ENCODE results near the gene ANKDD1A. TPM values are rescaled to one million over a fixed set of nuclear protein-coding genes. Genes with fewer than 3 reads are reported as not detected.

Gene ANKDD1A
- total RNA-seq, 1 donor: 6.2 TPM

GRCh38 chr15:64895285-64896065 lies 16.2 kb upstream of the ANKDD1A start:
- Histone ChIP-seq H4K20me1 (ENCODE audit: insufficient read depth, low read length) (no peaks in the 10 kb centered on the region), H3K27ac (ENCODE audit: low read depth, low read length) (peak overlapping the region; percentile 74), H3K36me3 (ENCODE audit: insufficient read depth, low read length) (no peaks in the 10 kb centered on the region), H3K4me1 (ENCODE audit: insufficient read depth, low read length) (peaks cover 44% of the 10 kb centered on the region), H2AFZ (ENCODE audit: low read length) (peak overlapping the region; percentile 81), H3K79me2 (ENCODE audit: insufficient read depth, low read length) (no peaks in the 10 kb centered on the region), H3K9me3 (ENCODE audit: low read depth, low read length) (no peaks in the 10 kb centered on the region), H3K4me2 (ENCODE audit: insufficient read depth, low read length) (peak overlapping the region; percentile 71), H3K27me3 (ENCODE audit: insufficient read depth, low read length) (no peaks in the 10 kb centered on the region), H3K4me3 (ENCODE audit: insufficient read depth, low read length) (peak overlapping the region; percentile 57)
- no peak for DNase-seq (ENCODE audit: insufficient read length, low spot score, missing footprints)
- no peak for TF ChIP-seq CTCF (IDR thresholded peaks at IDR 0.05; ENCODE audit: extremely low read depth, low read depth, low read length)

- no peak overlapping the region for H3K4me3 ChIP-seq (ENCODE audit: insufficient read depth, low read length)
- H3K27ac ChIP-seq (ENCODE audit: low read depth, low read length): peak overlapping the region; percentile 74
- H3K4me2 ChIP-seq (ENCODE audit: insufficient read depth, low read length): no peak overlapping the region
- H3K79me2 ChIP-seq (ENCODE audit: insufficient read depth, low read length): no peaks in the 10 kb centered on the region
- no peaks in the 10 kb centered on the region for H3K27me3 ChIP-seq (ENCODE audit: insufficient read depth, low read length)
- peaks cover 44% of the 10 kb centered on the region for H3K4me1 ChIP-seq (ENCODE audit: insufficient read depth, low read length)
- TF ChIP-seq CTCF (IDR thresholded peaks at IDR 0.05; ENCODE audit: extremely low read depth, low read depth, low read length): no peak
- DNase-seq (ENCODE audit: insufficient read length, low spot score, missing footprints): no peak
- H3K36me3 ChIP-seq (ENCODE audit: insufficient read depth, low read length): no peaks in the 10 kb centered on the region
- peak overlapping the region; percentile 81 for H2AFZ ChIP-seq (ENCODE audit: low read length)
- no peaks in the 10 kb centered on the region for H4K20me1 ChIP-seq (ENCODE audit: insufficient read depth, low read length)
- peaks cover 5% of the 10 kb centered on the region for H3K9me3 ChIP-seq (ENCODE audit: low read depth, low read length)
Observed at GRCh38 chr15:64896371-64897069, 15.2 kb upstream of the ANKDD1A start.

GRCh38 chr15:64897345-64897985 lies 14.2 kb upstream of the ANKDD1A start:
- Histone ChIP-seq H3K4me2 (ENCODE audit: insufficient read depth, low read length) (peak overlapping the region; percentile 2), H3K79me2 (ENCODE audit: insufficient read depth, low read length) (no peaks in the 10 kb centered on the region), H3K27me3 (ENCODE audit: insufficient read depth, low read length) (no peaks in the 10 kb centered on the region), H4K20me1 (ENCODE audit: insufficient read depth, low read length) (no peaks in the 10 kb centered on the region), H3K4me1 (ENCODE audit: insufficient read depth, low read length) (peaks cover 44% of the 10 kb centered on the region), H2AFZ (ENCODE audit: low read length) (peak overlapping the region; percentile 74), H3K4me3 (ENCODE audit: insufficient read depth, low read length) (no peak overlapping the region), H3K27ac (ENCODE audit: low read depth, low read length) (peak overlapping the region; percentile 74), H3K36me3 (ENCODE audit: insufficient read depth, low read length) (no peaks in the 10 kb centered on the region), H3K9me3 (ENCODE audit: low read depth, low read length) (peaks cover 5% of the 10 kb centered on the region)
- DNase-seq (ENCODE audit: insufficient read length, low spot score, missing footprints): no peak
- no peak for TF ChIP-seq CTCF (IDR thresholded peaks at IDR 0.05; ENCODE audit: extremely low read depth, low read depth, low read length)

GRCh38 chr15:64898406-64898805 lies 13.3 kb upstream of the ANKDD1A start:
- no peaks in the 10 kb centered on the region for H3K36me3 ChIP-seq (ENCODE audit: insufficient read depth, low read length)
- H3K9me3 ChIP-seq (ENCODE audit: low read depth, low read length): peaks cover 5% of the 10 kb centered on the region
- H4K20me1 ChIP-seq (ENCODE audit: insufficient read depth, low read length): no peaks in the 10 kb centered on the region
- H2AFZ ChIP-seq (ENCODE audit: low read length): peak overlapping the region; percentile 20
- H3K27me3 ChIP-seq (ENCODE audit: insufficient read depth, low read length): no peaks in the 10 kb centered on the region
- DNase-seq (ENCODE audit: insufficient read length, low spot score, missing footprints): no peak
- H3K4me1 ChIP-seq (ENCODE audit: insufficient read depth, low read length): peaks cover 44% of the 10 kb centered on the region
- no peaks in the 10 kb centered on the region for H3K79me2 ChIP-seq (ENCODE audit: insufficient read depth, low read length)
- no peak overlapping the region for H3K4me3 ChIP-seq (ENCODE audit: insufficient read depth, low read length)
- H3K27ac ChIP-seq (ENCODE audit: low read depth, low read length): no peak overlapping the region
- TF ChIP-seq CTCF (IDR thresholded peaks at IDR 0.05; ENCODE audit: extremely low read depth, low read depth, low read length): no peak
- H3K4me2 ChIP-seq (ENCODE audit: insufficient read depth, low read length): no peak overlapping the region

Data from osteoblast (primary cell).